ENCODE measurements around the gene SAMD4B.
A peak's percentile ranks its signal among the peaks of the same experiment; 100 is the strongest.

Gene SAMD4B

GRCh38 chr19:39397360-39398296, 55.4 kb downstream of the SAMD4B start:
- DNase-seq: peak; percentile 94

GRCh38 chr19:39398297-39398864, 56.2 kb downstream of the SAMD4B start:
- DNase-seq: peak; percentile 91

DNA sequence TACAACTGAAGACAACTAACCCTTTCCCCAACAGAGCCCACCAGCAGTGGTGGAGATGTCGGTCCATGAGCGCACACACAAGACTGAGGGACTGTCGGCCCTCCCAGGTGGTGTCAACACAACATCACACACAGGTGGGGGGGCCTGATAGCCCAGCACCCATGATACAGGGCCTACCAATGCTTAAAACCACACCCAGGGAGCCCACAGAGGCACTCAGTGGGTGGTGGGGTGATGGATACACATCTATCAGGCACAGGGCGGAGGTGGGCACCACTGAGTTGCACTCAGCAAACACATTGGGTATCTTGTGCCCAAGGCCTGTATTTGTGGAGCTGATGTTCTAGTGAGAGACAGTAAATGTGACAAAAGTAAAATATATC, 57.4 kb downstream of the SAMD4B start:
- DNase-seq: peak; percentile 42

DNA sequence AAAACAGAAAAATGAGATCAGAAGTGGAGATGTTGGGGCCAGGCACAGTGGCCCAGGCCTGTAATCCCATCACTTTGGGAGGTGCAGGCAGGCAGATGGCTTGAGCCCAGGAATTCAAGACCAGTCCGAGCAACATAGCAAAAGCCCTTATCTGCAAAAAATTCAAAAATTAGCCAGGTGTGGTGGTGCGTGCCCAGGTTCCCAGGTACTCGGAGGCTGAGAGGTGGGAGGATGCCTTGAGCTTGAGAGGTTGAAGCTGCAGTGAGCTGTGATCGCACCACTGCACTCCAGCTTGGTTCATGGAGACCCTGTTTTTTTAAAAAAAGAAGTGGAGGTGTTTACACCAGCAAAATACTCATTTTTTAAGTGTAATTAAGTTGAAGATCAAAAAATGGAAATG, 57.8 kb downstream of the SAMD4B start:
- no peak for DNase-seq

DNA sequence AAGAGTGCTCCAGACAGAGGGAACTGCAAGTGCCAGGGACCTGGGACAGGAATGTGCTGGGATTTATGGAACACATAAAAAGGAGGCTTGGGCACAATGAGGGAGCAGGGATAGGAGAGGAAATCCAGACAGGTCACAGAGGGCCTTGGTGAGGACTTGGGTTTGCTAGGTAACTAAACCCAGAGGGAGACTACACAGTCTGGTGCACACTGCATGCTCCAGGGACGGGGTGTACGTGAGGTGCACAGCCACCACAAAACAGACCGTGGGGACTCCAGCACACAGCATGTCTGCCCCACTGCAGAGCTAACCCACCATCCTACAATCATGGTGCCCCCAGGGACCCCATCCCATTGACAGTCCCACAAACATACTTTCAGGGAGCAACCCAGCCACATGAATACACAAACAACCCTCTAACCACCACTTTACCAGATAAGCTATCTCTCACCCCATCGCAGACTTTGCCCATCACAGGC, 58.9 kb downstream of the SAMD4B start:
- DNase-seq: no peak

GRCh38 chr19:39401549-39402345, 59.5 kb downstream of the SAMD4B start:
- peak; percentile 89 for DNase-seq

DNA sequence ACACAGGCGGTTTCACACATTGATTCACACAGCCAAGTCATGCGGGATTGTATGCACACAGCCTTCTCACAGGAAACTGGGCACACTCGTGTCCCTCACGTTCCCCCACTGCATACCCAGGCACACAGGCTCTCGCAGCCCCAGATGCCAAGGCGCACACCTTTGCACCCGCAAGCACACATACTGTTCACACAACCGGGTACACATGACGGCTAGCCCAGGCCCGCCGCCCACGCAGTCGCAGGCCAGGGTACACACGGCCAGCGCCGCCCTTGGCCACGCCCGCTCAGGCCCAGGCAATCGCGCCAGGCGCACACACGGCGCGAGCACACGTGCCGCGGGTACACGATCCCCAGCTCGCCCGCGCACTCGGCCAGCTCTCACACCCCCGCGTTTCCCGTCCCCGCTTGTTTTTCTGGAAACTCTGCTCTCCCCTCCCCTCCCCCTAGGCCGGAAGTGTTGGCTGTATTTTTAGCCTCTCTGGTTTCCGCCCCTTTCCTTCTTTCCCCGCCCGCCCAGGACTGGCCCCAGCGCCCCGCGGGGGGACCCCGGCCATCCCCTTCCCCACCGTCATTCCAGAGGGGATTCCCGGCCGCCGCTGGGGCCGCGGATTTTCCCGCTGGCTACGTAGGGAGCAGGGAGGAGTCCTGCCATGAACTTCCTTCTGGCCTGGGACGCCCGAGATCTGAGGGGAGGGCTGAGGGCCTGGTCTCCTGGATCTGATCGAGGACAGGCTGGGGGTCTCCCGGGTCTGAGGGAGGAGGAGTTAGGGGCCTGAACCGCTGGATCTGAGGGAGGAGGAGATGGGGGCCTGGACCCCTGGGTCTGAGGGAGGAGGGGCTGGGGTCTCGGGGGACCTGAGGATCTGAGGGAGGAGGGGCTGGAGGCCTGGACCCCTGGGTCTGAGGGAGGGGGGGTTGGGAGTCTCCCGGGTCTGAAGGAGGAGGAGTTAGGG, 60.4 kb downstream of the SAMD4B start:
- peak; percentile 90 for DNase-seq

- DNase-seq: peak; percentile 91
Observed at GRCh38 chr19:39403331-39404312, 61.4 kb downstream of the SAMD4B start.

DNA sequence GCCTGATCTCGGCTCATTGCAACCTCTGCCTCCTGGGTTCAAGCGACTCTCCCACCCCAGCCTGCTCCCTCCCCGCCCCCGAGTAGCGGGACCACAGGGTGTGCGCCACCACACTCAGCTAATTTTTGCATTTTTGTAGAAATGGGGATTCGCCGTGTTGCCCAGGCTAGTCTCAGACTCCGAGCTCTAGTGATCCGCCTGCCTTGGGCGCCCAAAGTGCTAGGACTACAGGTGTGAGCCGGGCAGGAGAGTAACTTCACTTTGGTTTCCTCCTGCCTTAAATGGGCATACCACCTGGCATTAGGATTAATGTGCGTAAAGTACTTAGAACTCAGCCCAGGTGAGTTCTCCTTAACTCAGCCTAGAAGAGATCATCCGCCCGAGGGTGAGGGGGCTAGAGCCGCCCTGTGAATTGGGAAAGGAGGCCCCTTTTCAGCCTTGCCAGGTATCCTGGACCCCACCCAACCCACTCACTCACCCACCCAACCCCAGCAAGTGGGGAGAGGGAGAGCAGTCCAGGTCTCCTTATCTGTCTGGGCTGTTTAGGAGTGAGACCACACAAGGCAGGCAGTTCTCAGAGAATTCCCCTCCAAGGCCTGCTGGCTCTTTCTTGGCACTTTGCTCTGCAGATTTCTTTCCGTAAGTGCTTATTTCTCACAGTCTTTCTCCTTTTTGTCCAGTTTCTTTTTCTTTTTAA, 63.2 kb downstream of the SAMD4B start:
- DNase-seq: peak; percentile 41

- peak; percentile 87 for DNase-seq
Observed at GRCh38 chr19:39405958-39406655, 63.9 kb downstream of the SAMD4B start.

DNA sequence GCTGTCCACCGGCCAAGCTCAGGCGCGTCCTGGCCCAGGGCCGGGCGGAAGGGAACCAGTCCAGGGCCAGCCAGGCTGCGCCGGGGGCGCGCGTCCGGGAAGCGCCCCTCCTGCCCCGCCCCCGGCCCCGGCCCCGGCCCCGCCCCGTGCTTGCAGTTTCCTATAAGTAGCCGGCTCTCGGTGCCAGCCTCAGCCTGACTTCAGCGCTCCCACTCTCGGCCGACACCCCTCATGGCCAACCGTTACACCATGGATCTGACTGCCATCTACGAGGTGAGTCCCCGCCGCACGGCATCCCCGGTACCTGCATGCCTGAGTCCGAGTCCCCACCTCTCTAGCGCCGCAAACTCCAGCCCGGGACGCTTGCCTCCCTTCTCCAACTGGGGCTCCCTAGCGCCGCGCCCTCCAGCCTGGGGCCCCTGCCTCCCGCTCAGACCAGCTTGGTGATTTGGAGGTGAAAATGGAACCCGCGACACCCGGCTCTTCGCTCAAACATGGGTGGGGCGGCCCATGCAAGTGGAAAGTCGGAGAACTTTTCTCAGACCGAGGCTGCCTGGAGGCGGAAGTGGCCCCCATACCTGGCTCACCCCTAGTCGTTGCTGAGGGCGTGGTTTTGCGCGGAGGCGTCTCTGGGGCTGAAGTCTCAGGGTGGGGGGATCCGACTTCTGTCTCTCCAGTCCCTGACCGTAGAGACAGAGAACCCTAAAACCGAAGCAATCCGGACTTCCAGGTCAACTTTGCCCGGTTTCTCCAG, 64.6 kb downstream of the SAMD4B start, which contains the start of gene ZFP36:
Gene ZFP36, plus strand, starts transcription at position 192 of the 754 bp plus-strand sequence. Its CDS starts 58 bp downstream, at position 250.
- DNase-seq: peak; percentile 90

DNA sequence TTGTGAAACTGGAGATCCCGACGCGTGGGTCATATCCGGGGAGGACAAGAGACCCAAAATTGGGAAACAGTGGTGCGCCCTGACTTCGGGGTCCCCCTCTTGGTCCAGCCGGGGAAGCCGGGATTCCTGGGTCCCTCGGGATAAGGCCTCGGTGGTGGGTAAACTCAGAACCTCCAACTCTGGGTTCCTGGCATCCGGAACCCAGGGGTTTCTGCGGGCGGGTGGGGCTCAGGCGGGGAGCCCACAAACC, 65.1 kb downstream of the SAMD4B start:
- DNase-seq: no peak

- DNase-seq: peak; percentile 83
Observed at GRCh38 chr19:39407660-39408391, 65.6 kb downstream of the SAMD4B start.

DNA sequence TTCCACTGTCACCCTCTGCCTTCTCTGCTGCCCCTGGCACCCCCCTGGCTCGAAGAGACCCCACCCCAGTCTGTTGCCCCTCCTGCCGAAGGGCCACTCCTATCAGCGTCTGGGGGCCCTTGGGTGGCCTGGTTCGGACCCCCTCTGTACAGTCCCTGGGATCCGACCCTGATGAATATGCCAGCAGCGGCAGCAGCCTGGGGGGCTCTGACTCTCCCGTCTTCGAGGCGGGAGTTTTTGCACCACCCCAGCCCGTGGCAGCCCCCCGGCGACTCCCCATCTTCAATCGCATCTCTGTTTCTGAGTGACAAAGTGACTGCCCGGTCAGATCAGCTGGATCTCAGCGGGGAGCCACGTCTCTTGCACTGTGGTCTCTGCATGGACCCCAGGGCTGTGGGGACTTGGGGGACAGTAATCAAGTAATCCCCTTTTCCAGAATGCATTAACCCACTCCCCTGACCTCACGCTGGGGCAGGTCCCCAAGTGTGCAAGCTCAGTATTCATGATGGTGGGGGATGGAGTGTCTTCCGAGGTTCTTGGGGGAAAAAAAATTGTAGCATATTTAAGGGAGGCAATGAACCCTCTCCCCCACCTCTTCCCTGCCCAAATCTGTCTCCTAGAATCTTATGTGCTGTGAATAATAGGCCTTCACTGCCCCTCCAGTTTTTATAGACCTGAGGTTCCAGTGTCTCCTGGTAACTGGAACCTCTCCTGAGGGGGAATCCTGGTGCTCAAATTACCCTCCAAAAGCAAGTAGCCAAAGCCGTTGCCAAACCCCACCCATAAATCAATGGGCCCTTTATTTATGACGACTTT, 66.4 kb downstream of the SAMD4B start:
- DNase-seq: no peak

GRCh38 chr19:39409208-39410016, 67.2 kb downstream of the SAMD4B start:
- DNase-seq: peak; percentile 73
